GM19324 (cell line): ENCODE data around the gene IGLL5.

Experiments used
- ATAC-seq: cut with Tn5 transposase; IDR thresholded peaks from one replicate; pipeline ENCODE4 v1.9.1; 2021; ENCODE audit warnings: mild to moderate bottlenecking, moderate library complexity; ENCODE audit not compliant: unreplicated experiment, low FRiP score

IGLL5 gene

GRCh38 chr22:22925146-22925804, 37.7 kb downstream of the IGLL5 start:
- ATAC-seq, result no peak

GRCh38 chr22:22925805-22926369, 38.3 kb downstream of the IGLL5 start:
- ATAC-seq, result no peak

GRCh38 chr22:22926370-22927195, 39.0 kb downstream of the IGLL5 start:
- no peak for ATAC-seq

GRCh38 chr22:22927196-22927887, 39.7 kb downstream of the IGLL5 start:
- ATAC-seq, result no peak

- ATAC-seq, result no peak
Observed at GRCh38 chr22:22927888-22928665, 40.5 kb downstream of the IGLL5 start.

- peak; percentile 82 for ATAC-seq
Observed at GRCh38 chr22:22928666-22929380, 41.2 kb downstream of the IGLL5 start.

- ATAC-seq, result no peak
Observed at GRCh38 chr22:22929381-22930221, 42.0 kb downstream of the IGLL5 start.

- no peak for ATAC-seq
Observed at GRCh38 chr22:22930222-22930497, 42.5 kb downstream of the IGLL5 start.

- ATAC-seq, result no peak
Observed at GRCh38 chr22:22930571-22931556, 43.2 kb downstream of the IGLL5 start.

GRCh38 chr22:22931557-22932270, 44.1 kb downstream of the IGLL5 start:
- ATAC-seq, result no peak

GRCh38 chr22:22932512-22932941, 44.9 kb downstream of the IGLL5 start:
- ATAC-seq, result no peak

- no peak for ATAC-seq
Observed at GRCh38 chr22:22933100-22933806, 45.6 kb downstream of the IGLL5 start.

- no peak for ATAC-seq
Observed at GRCh38 chr22:22933807-22934542, 46.4 kb downstream of the IGLL5 start.

GRCh38 chr22:22934543-22935055, 47.0 kb downstream of the IGLL5 start:
- no peak for ATAC-seq

GRCh38 chr22:22935056-22935545, 47.5 kb downstream of the IGLL5 start:
- ATAC-seq, result peak; percentile 2
